ENCODE data around the gene BTC. TPM values are rescaled to one million over a fixed set of nuclear protein-coding genes. Genes with fewer than 3 reads are reported as not detected.
"Not testable (repeated sequence)": the region's sequence is repeated elsewhere in the genome, so short reads cannot be mapped to it uniquely, and the experiment has no call there.

Gene BTC
- total RNA-seq, 1 donor from 2014 or later: 0.25 TPM

DNA sequence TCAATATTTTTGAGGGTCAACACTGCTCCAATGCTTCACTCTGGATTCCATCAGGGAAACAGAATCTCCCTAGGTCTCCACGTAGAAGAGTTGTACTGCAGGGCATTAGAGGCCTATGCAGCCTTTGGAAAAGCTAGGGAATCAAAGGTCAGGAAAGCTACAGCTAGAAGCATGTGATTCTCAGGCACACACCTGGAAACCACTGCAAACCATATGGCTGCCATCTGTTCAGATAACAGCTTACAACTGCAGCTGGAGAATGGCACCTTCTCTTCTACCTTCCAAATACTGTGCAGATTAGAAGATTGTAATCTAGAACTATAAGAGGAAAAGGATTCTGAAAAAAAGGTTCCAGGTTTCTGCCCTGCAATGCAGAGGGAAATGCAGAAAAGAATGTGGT, 60.6 kb downstream of the BTC start:
- no peak overlapping the region for H3K4me3 ChIP-seq
- no peak for TF ChIP-seq CTCF (IDR thresholded peaks at IDR 0.05; ENCODE audit: borderline replicate concordance)
- DNase-seq: no peak
- no peak overlapping the region for H3K27ac ChIP-seq (replicated peaks)
- peaks cover 7% of the 10 kb centered on the region for H3K27me3 ChIP-seq (ENCODE audit: low read depth)
- intact Hi-C loops (cut with micrococcal nuclease): no loop called here
- no peaks in the 10 kb centered on the region for H3K4me1 ChIP-seq
- H3K36me3 ChIP-seq: no peaks in the 10 kb centered on the region
- no peaks in the 10 kb centered on the region for H3K9me3 ChIP-seq (replicated peaks)

GRCh38 chr4:74724979-74725378, 69.3 kb downstream of the BTC start:
- no peaks in the 10 kb centered on the region for H3K4me1 ChIP-seq
- H3K27ac ChIP-seq (replicated peaks): no peak overlapping the region
- intact Hi-C loops (cut with micrococcal nuclease): no loop called here
- no peak for TF ChIP-seq CTCF (IDR thresholded peaks at IDR 0.05; ENCODE audit: borderline replicate concordance)
- no peak for DNase-seq
- no peaks in the 10 kb centered on the region for H3K36me3 ChIP-seq
- H3K9me3 ChIP-seq (replicated peaks): no peaks in the 10 kb centered on the region
- no peaks in the 10 kb centered on the region for H3K27me3 ChIP-seq (ENCODE audit: low read depth)
- no peak overlapping the region for H3K4me3 ChIP-seq

DNA sequence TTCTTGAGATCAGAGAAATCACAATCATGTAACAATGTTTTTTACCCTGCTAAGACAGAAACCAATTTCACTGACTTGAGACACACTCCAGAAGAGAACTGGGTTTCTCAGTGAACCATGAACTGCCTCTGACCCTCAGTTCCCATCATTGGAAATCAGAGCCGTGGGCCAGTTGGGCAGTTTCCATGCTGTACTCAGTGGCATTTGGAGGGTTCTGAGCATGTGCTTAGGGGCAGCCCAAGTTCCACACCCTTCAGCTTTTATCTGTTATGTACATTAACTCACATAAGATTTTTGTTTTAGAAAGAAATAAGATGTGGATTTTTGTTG, 77.9 kb downstream of the BTC start:
- Histone ChIP-seq H3K9me3 (replicated peaks) (peaks cover 11% of the 10 kb centered on the region), H3K4me1 (no peaks in the 10 kb centered on the region), H3K27ac (replicated peaks) (no peak overlapping the region), H3K27me3 (ENCODE audit: low read depth) (no peaks in the 10 kb centered on the region), H3K36me3 (no peaks in the 10 kb centered on the region), H3K4me3 (no peak overlapping the region)
- no peak for DNase-seq
- no peak for TF ChIP-seq CTCF (IDR thresholded peaks at IDR 0.05; ENCODE audit: borderline replicate concordance)
- intact Hi-C loops (cut with micrococcal nuclease): no loop called here

GRCh38 chr4:74715706-74716435, 78.5 kb downstream of the BTC start:
- DNase-seq: no peak
- Histone ChIP-seq H3K4me1 (no peaks in the 10 kb centered on the region), H3K27ac (replicated peaks) (no peak overlapping the region), H3K27me3 (ENCODE audit: low read depth) (no peaks in the 10 kb centered on the region), H3K9me3 (replicated peaks) (peaks cover 11% of the 10 kb centered on the region), H3K4me3 (no peak overlapping the region), H3K36me3 (no peaks in the 10 kb centered on the region)
- no peak for TF ChIP-seq CTCF (IDR thresholded peaks at IDR 0.05; ENCODE audit: borderline replicate concordance)
- intact Hi-C loops (cut with micrococcal nuclease): no loop called here

- Histone ChIP-seq H3K27ac (replicated peaks) (no peak overlapping the region), H3K36me3 (no peaks in the 10 kb centered on the region), H3K4me3 (no peak overlapping the region), H3K9me3 (replicated peaks) (peaks cover 11% of the 10 kb centered on the region), H3K4me1 (no peaks in the 10 kb centered on the region), H3K27me3 (ENCODE audit: low read depth) (no peaks in the 10 kb centered on the region)
- intact Hi-C loops (cut with micrococcal nuclease): no loop called here
- no peak for DNase-seq
- no peak for TF ChIP-seq CTCF (IDR thresholded peaks at IDR 0.05; ENCODE audit: borderline replicate concordance)
Measured at GRCh38 chr4:74714611-74715130, 79.7 kb downstream of the BTC start.

DNA sequence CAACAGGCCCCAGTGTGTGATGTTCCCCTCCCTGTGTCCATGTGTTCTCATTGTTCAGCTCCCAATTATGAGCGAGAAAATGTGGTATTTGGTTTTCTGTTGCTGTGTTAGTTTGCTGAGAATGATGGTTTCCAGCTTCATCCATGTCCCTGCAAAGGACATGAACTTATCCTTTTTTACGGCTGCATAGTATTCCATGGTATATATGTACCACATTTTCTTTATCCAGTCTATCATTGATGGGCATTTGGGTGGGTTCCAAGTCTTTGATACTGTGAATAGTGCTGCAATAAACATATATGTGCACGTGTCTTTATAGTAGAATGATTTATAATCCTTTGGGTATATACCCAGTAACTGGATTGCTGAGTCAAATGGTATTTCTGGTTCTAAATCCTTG, 86.2 kb downstream of the BTC start:
- H3K4me3 ChIP-seq; H3K4me1 ChIP-seq; intact Hi-C loops (cut with micrococcal nuclease); DNase-seq; H3K27me3 ChIP-seq (ENCODE audit: low read depth); H3K27ac ChIP-seq (replicated peaks); H3K36me3 ChIP-seq: not testable (repeated sequence)
- peaks cover 32% of the 10 kb centered on the region for H3K9me3 ChIP-seq (replicated peaks)

Data from left ventricle myocardium inferior (tissue), 1 donor.